Panc1 (cell line): ENCODE measurements around the gene EPHB1. TPM values are rescaled to one million over a fixed set of nuclear protein-coding genes. Genes with fewer than 3 reads are reported as not detected.

Source experiments
- ATAC-seq: fragments of 200-7000 bp; cut with Tn5 transposase; 2 replicates; pipeline ENCODE4 v1.9.1; 2020; ENCODE audit warnings: mild to moderate bottlenecking, moderate library complexity
- BruUV-seq: library from RNA; stranded (reverse); fragments of 400-500 nt; replicated peaks from 2 replicates; lab custom pipeline; 2021; lab: Mats Ljungman, UMichigan
- CTCF ChIA-PET: fragments of 300-600 bp; sonication (Branson Sonifier 250); formaldehyde crosslinking; loops from one replicate; lab custom pipeline; 2022; ENCODE audit warnings: antibody characterized with exemption; lab: Charles Lee
- POLR2A ChIA-PET: fragments of 300-600 bp; sonication (Branson Sonifier 250); formaldehyde crosslinking; loops from one replicate; lab custom pipeline; 2022; ENCODE audit warnings: antibody characterized with exemption; lab: Charles Lee
- DNase-seq: peaks from one replicate; pipeline ENCODE4 v3.0.0-alpha.2; 2010; ENCODE audit warnings: low read depth, low spot score
- H3K27ac ChIP-seq: 2 replicates; pipeline ENCODE4 v1.5.1; 2011; ENCODE audit warnings: mild to moderate bottlenecking, low read length, inconsistent platforms
- H3K27me3 ChIP-seq: fragments of 200-500 bp; sonication (Bioruptor generic); 2 replicates; pipeline ENCODE4 v1.6.0; 2014; ENCODE audit warnings: low read length, inconsistent platforms; ENCODE audit not compliant: control insufficient read depth, insufficient read depth
- H3K36me3 ChIP-seq: fragments of 200-500 bp; sonication (Bioruptor generic); 2 replicates; pipeline ENCODE4 v1.5.1; 2014; ENCODE audit warnings: inconsistent platforms, mild to moderate bottlenecking, low read length, moderate library complexity; ENCODE audit not compliant: control insufficient read depth, insufficient read depth
- H3K4me1 ChIP-seq: 2 replicates; pipeline ENCODE4 v1.5.1; 2011; ENCODE audit warnings: inconsistent platforms, mild to moderate bottlenecking, low read length, moderate library complexity; ENCODE audit not compliant: control insufficient read depth, insufficient read depth
- H3K4me3 ChIP-seq, 2 experiments: 2 replicates each; pipeline ENCODE4 v1.5.1; 2011 to 2012; ENCODE audit warnings: low read depth in 2 of 2, low read length in 2 of 2, mild to moderate bottlenecking in 2 of 2, inconsistent platforms in 1 of 2, moderate library complexity in 1 of 2
- H3K9me3 ChIP-seq: fragments of 200-500 bp; sonication (Bioruptor generic); 2 replicates; pipeline ENCODE4 v1.5.1; 2014; ENCODE audit warnings: low read depth, mild to moderate bottlenecking, inconsistent platforms, low read length, moderate library complexity; ENCODE audit not compliant: control insufficient read depth, insufficient read depth
- POLR2AphosphoS5 ChIP-seq: IDR thresholded peaks from 2 replicates; pipeline ENCODE4 v1.6.1; 2012; ENCODE audit warnings: mild to moderate bottlenecking, low read depth, low read length, moderate library complexity
- SIN3A ChIP-seq: IDR thresholded peaks from 2 replicates; pipeline ENCODE4 v1.6.1; 2012; ENCODE audit warnings: low read depth, mild to moderate bottlenecking, low read length, moderate library complexity, borderline replicate concordance; ENCODE audit not compliant: insufficient read depth
- TCF7L2 ChIP-seq: IDR thresholded peaks from 2 replicates; pipeline ENCODE4 v1.6.1; 2011; ENCODE audit warnings: mild to moderate bottlenecking, low read depth, low read length, inconsistent platforms
- in situ Hi-C: cut with HindIII; loops from 2 replicates; pipeline ENCODE4 v1.10.0; 2016; ENCODE audit warnings: low sequenced_read_pairs, low pct_unique_long_range_greater_than_20kb
- intact Hi-C: fragments of 100-400 bp; cut with micrococcal nuclease; formaldehyde crosslinking; loops from one replicate; pipeline ENCODE4 v1.10.0; 2022; ENCODE audit not compliant: unreplicated experiment
- total RNA-seq: library from RNA; stranded (reverse); gene quantifications from one replicate; pipeline ENCODE4 v1.2.1, GENCODE V29; 2021; ENCODE audit not compliant: unreplicated experiment
- TF ChIP-seq, protein P1 (sequence below): fragments of 450-650 bp; IDR thresholded peaks from 2 replicates; pipeline ENCODE4 v1.5.1; 2017; ENCODE audit warnings: mild to moderate bottlenecking
- TF ChIP-seq, protein P2 (sequence below), 2 experiments: IDR thresholded peaks; 2 replicates each; pipeline ENCODE4 v1.6.1; 2011 to 2012; ENCODE audit warnings: low read depth in 2 of 2, control low read depth in 1 of 2, low read length in 1 of 2, mild to moderate bottlenecking in 1 of 2, moderate library complexity in 1 of 2; ENCODE audit not compliant: insufficient read depth in 1 of 2

The EPHB1 gene
- total RNA-seq, 1 experiment from 2014 or later: 0.46 TPM

DNA sequence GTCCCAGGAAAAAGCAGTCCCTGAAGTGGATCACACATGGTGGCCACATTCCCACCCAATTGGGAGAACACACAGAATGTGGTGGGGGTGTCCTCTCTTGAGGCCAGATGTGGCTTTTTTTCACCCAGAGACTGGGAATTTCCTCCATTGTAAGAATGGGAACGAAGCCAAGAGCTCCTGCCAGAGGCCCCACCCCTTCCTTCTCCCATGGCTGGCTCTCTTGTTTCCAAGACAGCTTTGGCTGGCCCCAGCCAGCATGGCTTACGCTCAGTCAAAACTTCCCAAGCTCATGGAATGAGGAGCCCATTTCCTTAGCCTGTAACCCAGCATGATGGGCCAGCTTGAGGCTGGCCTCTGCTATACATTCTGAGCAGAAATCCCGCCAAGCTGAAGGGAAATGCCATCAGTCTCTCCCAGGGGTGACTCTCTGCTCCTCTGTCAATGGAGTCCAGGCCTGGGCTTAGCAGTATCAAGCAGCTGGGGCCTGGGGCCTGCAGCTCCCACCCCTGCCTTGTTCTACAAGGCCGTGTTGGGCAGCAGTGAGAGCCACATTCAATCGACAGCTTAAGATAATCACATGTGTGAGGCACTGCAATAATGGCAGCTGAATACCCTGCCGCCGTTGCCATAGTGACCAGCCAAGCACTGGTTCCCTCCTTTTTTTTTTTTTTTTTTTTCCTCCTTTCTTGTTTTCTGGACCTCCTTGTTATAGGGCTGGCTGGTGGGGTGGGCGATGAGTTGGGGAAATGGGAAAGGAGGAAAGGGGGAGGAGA is 142.4 kb downstream of the EPHB1 start:
- TF ChIP-seq, protein P1, sequence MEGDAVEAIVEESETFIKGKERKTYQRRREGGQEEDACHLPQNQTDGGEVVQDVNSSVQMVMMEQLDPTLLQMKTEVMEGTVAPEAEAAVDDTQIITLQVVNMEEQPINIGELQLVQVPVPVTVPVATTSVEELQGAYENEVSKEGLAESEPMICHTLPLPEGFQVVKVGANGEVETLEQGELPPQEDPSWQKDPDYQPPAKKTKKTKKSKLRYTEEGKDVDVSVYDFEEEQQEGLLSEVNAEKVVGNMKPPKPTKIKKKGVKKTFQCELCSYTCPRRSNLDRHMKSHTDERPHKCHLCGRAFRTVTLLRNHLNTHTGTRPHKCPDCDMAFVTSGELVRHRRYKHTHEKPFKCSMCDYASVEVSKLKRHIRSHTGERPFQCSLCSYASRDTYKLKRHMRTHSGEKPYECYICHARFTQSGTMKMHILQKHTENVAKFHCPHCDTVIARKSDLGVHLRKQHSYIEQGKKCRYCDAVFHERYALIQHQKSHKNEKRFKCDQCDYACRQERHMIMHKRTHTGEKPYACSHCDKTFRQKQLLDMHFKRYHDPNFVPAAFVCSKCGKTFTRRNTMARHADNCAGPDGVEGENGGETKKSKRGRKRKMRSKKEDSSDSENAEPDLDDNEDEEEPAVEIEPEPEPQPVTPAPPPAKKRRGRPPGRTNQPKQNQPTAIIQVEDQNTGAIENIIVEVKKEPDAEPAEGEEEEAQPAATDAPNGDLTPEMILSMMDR: no peak
- TF ChIP-seq, protein P2, sequence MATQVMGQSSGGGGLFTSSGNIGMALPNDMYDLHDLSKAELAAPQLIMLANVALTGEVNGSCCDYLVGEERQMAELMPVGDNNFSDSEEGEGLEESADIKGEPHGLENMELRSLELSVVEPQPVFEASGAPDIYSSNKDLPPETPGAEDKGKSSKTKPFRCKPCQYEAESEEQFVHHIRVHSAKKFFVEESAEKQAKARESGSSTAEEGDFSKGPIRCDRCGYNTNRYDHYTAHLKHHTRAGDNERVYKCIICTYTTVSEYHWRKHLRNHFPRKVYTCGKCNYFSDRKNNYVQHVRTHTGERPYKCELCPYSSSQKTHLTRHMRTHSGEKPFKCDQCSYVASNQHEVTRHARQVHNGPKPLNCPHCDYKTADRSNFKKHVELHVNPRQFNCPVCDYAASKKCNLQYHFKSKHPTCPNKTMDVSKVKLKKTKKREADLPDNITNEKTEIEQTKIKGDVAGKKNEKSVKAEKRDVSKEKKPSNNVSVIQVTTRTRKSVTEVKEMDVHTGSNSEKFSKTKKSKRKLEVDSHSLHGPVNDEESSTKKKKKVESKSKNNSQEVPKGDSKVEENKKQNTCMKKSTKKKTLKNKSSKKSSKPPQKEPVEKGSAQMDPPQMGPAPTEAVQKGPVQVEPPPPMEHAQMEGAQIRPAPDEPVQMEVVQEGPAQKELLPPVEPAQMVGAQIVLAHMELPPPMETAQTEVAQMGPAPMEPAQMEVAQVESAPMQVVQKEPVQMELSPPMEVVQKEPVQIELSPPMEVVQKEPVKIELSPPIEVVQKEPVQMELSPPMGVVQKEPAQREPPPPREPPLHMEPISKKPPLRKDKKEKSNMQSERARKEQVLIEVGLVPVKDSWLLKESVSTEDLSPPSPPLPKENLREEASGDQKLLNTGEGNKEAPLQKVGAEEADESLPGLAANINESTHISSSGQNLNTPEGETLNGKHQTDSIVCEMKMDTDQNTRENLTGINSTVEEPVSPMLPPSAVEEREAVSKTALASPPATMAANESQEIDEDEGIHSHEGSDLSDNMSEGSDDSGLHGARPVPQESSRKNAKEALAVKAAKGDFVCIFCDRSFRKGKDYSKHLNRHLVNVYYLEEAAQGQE (IDR thresholded peaks at IDR 0.05; ENCODE audit: insufficient read depth in 1 of 2, low read depth in 2 of 2, low read length in 1 of 2): no peak
- TF ChIP-seq SIN3A (no peak), TCF7L2 (no peak), POLR2AphosphoS5 (no peak)
- no TSS peak for BruUV-seq
- ChIA-PET CTCF (interaction anchor here (0.7 kb wide), 1 partner anchor 965 kb away, joined by 3 read pairs; no protein-coding TSS in a partner anchor), POLR2A (no interaction called here)
- intact Hi-C loops (no loop called here), in situ Hi-C loops (no loop called here)
- ATAC-seq: 0 out of 2 replicates have a peak, but pooled peaks have one; percentile 20
- Histone ChIP-seq H3K36me3 (no peaks in the 10 kb centered on the region), H3K27ac (no peak overlapping the region), H3K27me3 (no peaks in the 10 kb centered on the region; the same call in 1 of the 2 replicates), H3K9me3 (no peaks in the 10 kb centered on the region), H3K4me3 (no peak overlapping the region), H3K4me1 (no peaks in the 10 kb centered on the region)
- no peak for DNase-seq

DNA sequence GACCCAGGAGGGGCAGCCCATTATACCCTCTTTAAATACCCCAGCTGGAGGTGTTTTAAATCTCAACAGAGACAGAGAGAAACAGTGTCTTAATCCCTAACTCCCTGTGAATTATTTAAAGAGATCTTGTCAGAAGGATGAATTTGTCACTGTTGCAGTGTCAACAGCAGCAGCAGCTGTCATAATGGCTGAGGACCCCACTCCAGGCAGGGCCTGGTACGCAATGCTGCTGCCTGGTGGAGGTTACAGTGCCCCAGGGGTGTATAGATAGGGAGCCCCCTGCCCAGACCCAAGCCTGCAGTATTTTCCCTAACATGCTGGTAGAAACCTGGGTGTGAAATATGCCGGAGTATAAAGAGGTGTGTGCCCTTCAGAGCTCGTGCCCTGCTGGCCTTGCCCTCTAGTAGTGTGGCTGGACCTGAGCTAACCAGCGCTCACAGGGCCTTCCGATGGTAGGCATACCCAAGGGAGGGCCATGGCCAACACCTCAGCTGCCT is 143.0 kb downstream of the EPHB1 start:
- H3K9me3 ChIP-seq: no peaks in the 10 kb centered on the region
- TF ChIP-seq, protein P1: no peak
- TF ChIP-seq, protein P2 (IDR thresholded peaks at IDR 0.05; ENCODE audit: insufficient read depth in 1 of 2, low read depth in 2 of 2, low read length in 1 of 2): no peak
- TF ChIP-seq POLR2AphosphoS5 (no peak), SIN3A (no peak), TCF7L2 (no peak)
- CTCF ChIA-PET: no interaction called here
- H3K4me1 ChIP-seq: no peaks in the 10 kb centered on the region
- no peaks in the 10 kb centered on the region; the same call in 1 of the 2 replicates for H3K27me3 ChIP-seq
- no peak overlapping the region for H3K27ac ChIP-seq
- H3K4me3 ChIP-seq: no peak overlapping the region
- no TSS peak for BruUV-seq
- no peaks in the 10 kb centered on the region for H3K36me3 ChIP-seq
- POLR2A ChIA-PET: no interaction called here
- DNase-seq: no peak
- in situ Hi-C loops: no loop called here
- ATAC-seq: no peak
- intact Hi-C loops: no loop called here
